Gastrocnemius medialis (tissue), 4 donors: Measurements from ENCODE around the gene SHQ1.

Experiments used
- POLR2A ChIP-seq, 2 donors: fragments of 450-650 bp; IDR thresholded peaks; one replicate each; pipeline ENCODE4 v1.6.1; 2017; ENCODE audit warnings: antibody characterized with exemption in 2 of 2, mild to moderate bottlenecking in 2 of 2, moderate library complexity in 2 of 2
- TF ChIP-seq, protein P1 (sequence below), 5 experiments: fragments of 450-650 bp in 3 of 5; fragments of 200-600 bp in 2 of 5; sonication (generic) in 2 of 5; IDR thresholded peaks in 4 of 5; conservative IDR thresholded peaks in 1 of 5; 1 replicate in 4 of 5; 2 replicates in 1 of 5; pipeline ENCODE4 v1.5.1; 2016 to 2019; ENCODE audit warnings: antibody characterized with exemption in 5 of 5, mild to moderate bottlenecking in 3 of 5, moderate library complexity in 3 of 5

DNA sequence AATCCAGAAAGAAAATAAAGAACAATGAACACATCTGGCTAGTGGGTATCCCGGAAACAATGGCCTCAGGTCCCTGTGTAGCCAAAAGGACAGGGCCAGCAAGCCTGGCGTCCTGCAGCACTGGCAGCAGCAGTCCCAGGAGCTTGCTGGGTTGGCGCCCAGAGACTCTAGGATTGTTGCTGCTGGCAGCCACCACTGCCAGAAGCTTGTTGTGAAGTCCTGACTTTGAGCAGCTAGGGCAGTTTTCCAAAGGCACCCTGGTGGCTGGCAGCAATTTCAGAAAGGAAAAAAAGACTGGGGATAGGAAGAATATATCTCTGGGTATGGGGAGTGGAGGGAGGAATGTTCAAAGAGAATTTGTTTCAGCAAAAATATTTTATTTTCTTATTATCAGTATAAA lies 11.3 kb downstream of the SHQ1 start:
- TF ChIP-seq, protein P1, sequence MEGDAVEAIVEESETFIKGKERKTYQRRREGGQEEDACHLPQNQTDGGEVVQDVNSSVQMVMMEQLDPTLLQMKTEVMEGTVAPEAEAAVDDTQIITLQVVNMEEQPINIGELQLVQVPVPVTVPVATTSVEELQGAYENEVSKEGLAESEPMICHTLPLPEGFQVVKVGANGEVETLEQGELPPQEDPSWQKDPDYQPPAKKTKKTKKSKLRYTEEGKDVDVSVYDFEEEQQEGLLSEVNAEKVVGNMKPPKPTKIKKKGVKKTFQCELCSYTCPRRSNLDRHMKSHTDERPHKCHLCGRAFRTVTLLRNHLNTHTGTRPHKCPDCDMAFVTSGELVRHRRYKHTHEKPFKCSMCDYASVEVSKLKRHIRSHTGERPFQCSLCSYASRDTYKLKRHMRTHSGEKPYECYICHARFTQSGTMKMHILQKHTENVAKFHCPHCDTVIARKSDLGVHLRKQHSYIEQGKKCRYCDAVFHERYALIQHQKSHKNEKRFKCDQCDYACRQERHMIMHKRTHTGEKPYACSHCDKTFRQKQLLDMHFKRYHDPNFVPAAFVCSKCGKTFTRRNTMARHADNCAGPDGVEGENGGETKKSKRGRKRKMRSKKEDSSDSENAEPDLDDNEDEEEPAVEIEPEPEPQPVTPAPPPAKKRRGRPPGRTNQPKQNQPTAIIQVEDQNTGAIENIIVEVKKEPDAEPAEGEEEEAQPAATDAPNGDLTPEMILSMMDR (IDR thresholded peaks at IDR 0.05 in 4 of 5, conservative IDR thresholded peaks at IDR 0.05 in 1 of 5) = peak in 1 of 5 experiments; percentile 40
- TF ChIP-seq POLR2A (IDR thresholded peaks at IDR 0.05) = no peak
